ENCODE measurements around the gene CEP85L. TPM values are rescaled to one million over a fixed set of nuclear protein-coding genes. Genes with fewer than 3 reads are reported as not detected.
A peak's percentile ranks its signal among the peaks of the same experiment; 100 is the strongest.

CEP85L gene
- total RNA-seq, 1 donor from 2014 or later = 12.6 TPM

DNA sequence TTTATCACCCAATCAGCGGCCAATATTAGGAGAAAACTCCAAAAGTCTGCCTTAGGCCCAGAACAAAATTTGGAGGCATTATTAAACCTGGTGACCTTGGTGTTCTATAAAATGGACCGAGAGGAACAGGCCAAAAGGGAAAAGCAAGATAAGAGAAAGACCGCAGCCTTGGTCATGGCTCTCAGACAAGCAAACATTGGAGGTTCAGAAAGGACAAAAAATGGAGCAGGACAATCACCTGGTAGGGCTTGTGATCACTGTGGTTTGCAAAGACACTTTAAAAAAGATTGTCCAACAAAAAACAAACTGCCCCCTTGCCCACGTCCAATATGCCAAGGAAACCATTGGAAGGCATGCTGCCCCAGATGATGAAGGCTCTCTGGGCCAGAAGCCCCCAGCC is 31.2 kb downstream of the CEP85L start:
- Histone ChIP-seq H2AFZ (replicated peaks) (no peak overlapping the region), H3K27ac (no peak overlapping the region), H3K79me2 (ENCODE audit: low read depth) (no peaks in the 10 kb centered on the region), H3K4me1 (no peaks in the 10 kb centered on the region), H3K27me3 (no peaks in the 10 kb centered on the region), H4K20me1 (ENCODE audit: low read depth) (no peaks in the 10 kb centered on the region), H3K4me2 (no peak overlapping the region), H3K9me3 (ENCODE audit: low read depth) (no peaks in the 10 kb centered on the region), H3K9ac (no peak overlapping the region), H3K36me3 (no peaks in the 10 kb centered on the region), H3K4me3 (no peak overlapping the region), H3F3A (ENCODE audit: low read depth) (no peaks in the 10 kb centered on the region)
- TF ChIP-seq EZH2phosphoT487 (IDR thresholded peaks at IDR 0.05) (no peak), EZH2 (IDR thresholded peaks at IDR 0.05) (no peak)
- TF ChIP-seq, protein P1, sequence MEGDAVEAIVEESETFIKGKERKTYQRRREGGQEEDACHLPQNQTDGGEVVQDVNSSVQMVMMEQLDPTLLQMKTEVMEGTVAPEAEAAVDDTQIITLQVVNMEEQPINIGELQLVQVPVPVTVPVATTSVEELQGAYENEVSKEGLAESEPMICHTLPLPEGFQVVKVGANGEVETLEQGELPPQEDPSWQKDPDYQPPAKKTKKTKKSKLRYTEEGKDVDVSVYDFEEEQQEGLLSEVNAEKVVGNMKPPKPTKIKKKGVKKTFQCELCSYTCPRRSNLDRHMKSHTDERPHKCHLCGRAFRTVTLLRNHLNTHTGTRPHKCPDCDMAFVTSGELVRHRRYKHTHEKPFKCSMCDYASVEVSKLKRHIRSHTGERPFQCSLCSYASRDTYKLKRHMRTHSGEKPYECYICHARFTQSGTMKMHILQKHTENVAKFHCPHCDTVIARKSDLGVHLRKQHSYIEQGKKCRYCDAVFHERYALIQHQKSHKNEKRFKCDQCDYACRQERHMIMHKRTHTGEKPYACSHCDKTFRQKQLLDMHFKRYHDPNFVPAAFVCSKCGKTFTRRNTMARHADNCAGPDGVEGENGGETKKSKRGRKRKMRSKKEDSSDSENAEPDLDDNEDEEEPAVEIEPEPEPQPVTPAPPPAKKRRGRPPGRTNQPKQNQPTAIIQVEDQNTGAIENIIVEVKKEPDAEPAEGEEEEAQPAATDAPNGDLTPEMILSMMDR (IDR thresholded peaks at IDR 0.05) = no peak
- no peak for DNase-seq (ENCODE audit: low spot score)
- H3K27me3 Mint-ChIP-seq (ENCODE audit: insufficient read depth, low read depth) = no peaks in the 10 kb centered on the region
- no peak overlapping the region for H3K4me3 Mint-ChIP-seq
- H3K36me3 Mint-ChIP-seq = peaks cover 36% of the 10 kb centered on the region
- no peak overlapping the region for H3K27ac Mint-ChIP-seq
- H3K9me3 Mint-ChIP-seq = peaks cover 36% of the 10 kb centered on the region
- H3K4me1 Mint-ChIP-seq = no peaks in the 10 kb centered on the region

DNA sequence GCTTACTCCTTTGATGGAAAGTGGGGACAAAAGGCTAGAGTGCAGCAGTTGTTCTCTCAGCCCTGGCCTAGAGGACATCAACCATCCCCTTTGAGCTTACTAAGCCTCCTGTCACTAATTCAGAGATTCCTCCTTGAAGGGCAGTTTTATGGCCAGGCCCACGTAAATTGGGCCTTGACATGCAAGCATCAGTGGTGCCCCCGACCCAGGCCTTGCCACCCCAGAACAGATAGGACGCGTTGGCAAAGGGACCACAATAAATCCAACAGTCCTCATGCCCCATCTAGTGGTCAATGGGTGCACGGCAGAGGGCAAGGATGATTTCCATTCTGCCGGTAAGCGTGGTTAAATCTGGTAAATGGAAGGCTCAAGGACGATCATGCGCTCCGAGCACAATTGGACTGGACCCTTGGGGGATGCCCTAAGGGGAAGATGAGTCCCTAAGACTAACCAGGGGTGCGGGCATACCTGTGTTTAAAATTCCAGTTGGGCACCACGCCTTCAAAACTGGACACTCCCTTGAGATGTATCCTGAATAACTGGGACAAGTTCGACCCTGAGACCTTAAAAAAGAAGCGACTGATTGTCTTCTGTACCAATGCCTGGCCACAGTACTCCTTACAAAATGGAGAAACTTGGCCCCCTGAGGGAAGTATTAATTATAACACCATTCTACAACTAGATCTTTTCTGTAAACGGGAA is 32.6 kb downstream of the CEP85L start:
- H3K27ac ChIP-seq = no peak overlapping the region
- no peak for TF ChIP-seq EZH2phosphoT487 (IDR thresholded peaks at IDR 0.05)
- TF ChIP-seq, protein P1 (IDR thresholded peaks at IDR 0.05) = peak; percentile 89
- H3K4me3 Mint-ChIP-seq = no peak overlapping the region
- H3K27me3 ChIP-seq = no peaks in the 10 kb centered on the region
- H3K9me3 Mint-ChIP-seq = peaks cover 34% of the 10 kb centered on the region
- H4K20me1 ChIP-seq (ENCODE audit: low read depth) = no peaks in the 10 kb centered on the region
- H3K9me3 ChIP-seq (ENCODE audit: low read depth) = no peaks in the 10 kb centered on the region
- no peaks in the 10 kb centered on the region for H3K4me1 Mint-ChIP-seq
- peak; percentile 60 for DNase-seq (ENCODE audit: low spot score)
- no peaks in the 10 kb centered on the region for H3K4me1 ChIP-seq
- peaks cover 34% of the 10 kb centered on the region for H3K36me3 Mint-ChIP-seq
- H3K79me2 ChIP-seq (ENCODE audit: low read depth) = no peaks in the 10 kb centered on the region
- no peaks in the 10 kb centered on the region for H3F3A ChIP-seq (ENCODE audit: low read depth)
- H3K36me3 ChIP-seq = no peaks in the 10 kb centered on the region
- H3K4me3 ChIP-seq = no peak overlapping the region
- peaks cover 1% of the 10 kb centered on the region for H3K27me3 Mint-ChIP-seq (ENCODE audit: insufficient read depth, low read depth)
- no peak overlapping the region for H3K27ac Mint-ChIP-seq
- no peak overlapping the region for H2AFZ ChIP-seq (replicated peaks)
- H3K9ac ChIP-seq = no peak overlapping the region
- H3K4me2 ChIP-seq = no peak overlapping the region

DNA sequence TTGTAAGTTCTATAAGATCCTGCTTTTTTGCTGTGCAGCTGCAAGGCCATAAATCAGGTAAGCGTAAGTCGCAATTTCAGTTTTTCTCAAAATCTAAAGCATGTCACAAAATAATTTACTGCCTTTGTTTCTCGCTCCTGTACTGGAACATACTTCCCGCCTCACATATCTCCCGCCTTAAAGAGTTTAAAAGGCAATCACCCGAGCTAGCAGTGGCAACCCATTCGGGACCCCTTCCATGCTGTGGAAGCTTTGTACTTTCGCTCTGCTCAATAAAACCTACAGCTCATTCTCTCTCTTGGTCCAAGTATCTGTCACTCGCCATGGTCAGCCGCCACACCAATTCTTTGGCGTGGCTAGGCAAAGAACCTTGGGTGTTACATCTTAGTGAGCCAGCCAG is 34.0 kb downstream of the CEP85L start:
- H3K27ac Mint-ChIP-seq = no peak overlapping the region
- H3K36me3 ChIP-seq = no peaks in the 10 kb centered on the region
- no peak overlapping the region for H3K9ac ChIP-seq
- H3K4me1 Mint-ChIP-seq = no peaks in the 10 kb centered on the region
- no peaks in the 10 kb centered on the region for H3K4me1 ChIP-seq
- H4K20me1 ChIP-seq (ENCODE audit: low read depth) = no peaks in the 10 kb centered on the region
- peaks cover 39% of the 10 kb centered on the region for H3K36me3 Mint-ChIP-seq
- TF ChIP-seq EZH2 (IDR thresholded peaks at IDR 0.05) = no peak
- TF ChIP-seq EZH2phosphoT487 (IDR thresholded peaks at IDR 0.05) = no peak
- TF ChIP-seq, protein P1 (IDR thresholded peaks at IDR 0.05) = no peak
- no peaks in the 10 kb centered on the region for H3K27me3 ChIP-seq
- H3K79me2 ChIP-seq (ENCODE audit: low read depth) = no peaks in the 10 kb centered on the region
- no peak overlapping the region for H3K4me2 ChIP-seq
- no peak for DNase-seq (ENCODE audit: low spot score)
- H3K9me3 Mint-ChIP-seq = peaks cover 41% of the 10 kb centered on the region
- no peaks in the 10 kb centered on the region for H3F3A ChIP-seq (ENCODE audit: low read depth)
- no peak overlapping the region for H2AFZ ChIP-seq (replicated peaks)
- H3K4me3 ChIP-seq = no peak overlapping the region
- H3K4me3 Mint-ChIP-seq = no peak overlapping the region
- no peaks in the 10 kb centered on the region for H3K9me3 ChIP-seq (ENCODE audit: low read depth)
- peaks cover 3% of the 10 kb centered on the region for H3K27me3 Mint-ChIP-seq (ENCODE audit: insufficient read depth, low read depth)
- no peak overlapping the region for H3K27ac ChIP-seq
